Astrocyte (in vitro differentiated cells and primary cell): ENCODE measurements around the gene PMM2.

ENCODE experiments used
- CTCF ChIP-seq: IDR thresholded peaks from 2 replicates; pipeline ENCODE4 v1.5.1; 2011; ENCODE audit warnings: low read depth, mild to moderate bottlenecking, inconsistent platforms, low read length, moderate library complexity; ENCODE audit not compliant: insufficient read depth
- EZH2 ChIP-seq: IDR thresholded peaks from 2 replicates; pipeline ENCODE4 v1.6.1; 2012; ENCODE audit warnings: mild to moderate bottlenecking, low read length, inconsistent platforms; ENCODE audit not compliant: insufficient read depth

GRCh38 chr16:8872071-8872470 is 74.4 kb downstream of the PMM2 start:
- no peak for TF ChIP-seq CTCF
- TF ChIP-seq EZH2, result no peak
